NB4 (cell line): ENCODE data around the gene IFFO2.

Source experiments
- DNase-seq: peaks from one replicate; pipeline ENCODE4 v3.0.0; 2010; ENCODE audit warnings: low read depth
- H3K4me3 ChIP-seq: one replicate; pipeline ENCODE4 v1.5.1; 2011; ENCODE audit warnings: mild to moderate bottlenecking, low read depth, low read length, moderate library complexity
- CTCF ChIP-seq: IDR thresholded peaks from one replicate; pipeline ENCODE4 v1.5.1; 2012; ENCODE audit warnings: low read depth, low read length
- MYC ChIP-seq: IDR thresholded peaks from 2 replicates; pipeline ENCODE4 v1.6.1; 2011; ENCODE audit warnings: low read depth, low read length
- POLR2A ChIP-seq: IDR thresholded peaks from 2 replicates; pipeline ENCODE4 v1.6.1; 2011; ENCODE audit warnings: mild to moderate bottlenecking; ENCODE audit not compliant: insufficient read length; ENCODE audit errors: extremely low read depth
- TF ChIP-seq, protein P1 (sequence below): IDR thresholded peaks from 2 replicates; pipeline ENCODE4 v1.6.1; 2011; ENCODE audit warnings: low read depth, low read length

IFFO2 gene

GRCh38 chr1:18912550-18912949, 43.9 kb downstream of the IFFO2 start:
- DNase-seq, result no peak
- no peak for TF ChIP-seq MYC
- TF ChIP-seq POLR2A, result no peak
- TF ChIP-seq, protein P1, sequence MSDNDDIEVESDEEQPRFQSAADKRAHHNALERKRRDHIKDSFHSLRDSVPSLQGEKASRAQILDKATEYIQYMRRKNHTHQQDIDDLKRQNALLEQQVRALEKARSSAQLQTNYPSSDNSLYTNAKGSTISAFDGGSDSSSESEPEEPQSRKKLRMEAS, result no peak
- H3K4me3 ChIP-seq, result no peak overlapping the region

GRCh38 chr1:18908911-18909771, 47.3 kb downstream of the IFFO2 start:
- DNase-seq, result no peak
- TF ChIP-seq, protein P1, result no peak
- no peak for TF ChIP-seq MYC
- no peak for TF ChIP-seq POLR2A
- TF ChIP-seq CTCF, result no peak
- no peak overlapping the region for H3K4me3 ChIP-seq

DNA sequence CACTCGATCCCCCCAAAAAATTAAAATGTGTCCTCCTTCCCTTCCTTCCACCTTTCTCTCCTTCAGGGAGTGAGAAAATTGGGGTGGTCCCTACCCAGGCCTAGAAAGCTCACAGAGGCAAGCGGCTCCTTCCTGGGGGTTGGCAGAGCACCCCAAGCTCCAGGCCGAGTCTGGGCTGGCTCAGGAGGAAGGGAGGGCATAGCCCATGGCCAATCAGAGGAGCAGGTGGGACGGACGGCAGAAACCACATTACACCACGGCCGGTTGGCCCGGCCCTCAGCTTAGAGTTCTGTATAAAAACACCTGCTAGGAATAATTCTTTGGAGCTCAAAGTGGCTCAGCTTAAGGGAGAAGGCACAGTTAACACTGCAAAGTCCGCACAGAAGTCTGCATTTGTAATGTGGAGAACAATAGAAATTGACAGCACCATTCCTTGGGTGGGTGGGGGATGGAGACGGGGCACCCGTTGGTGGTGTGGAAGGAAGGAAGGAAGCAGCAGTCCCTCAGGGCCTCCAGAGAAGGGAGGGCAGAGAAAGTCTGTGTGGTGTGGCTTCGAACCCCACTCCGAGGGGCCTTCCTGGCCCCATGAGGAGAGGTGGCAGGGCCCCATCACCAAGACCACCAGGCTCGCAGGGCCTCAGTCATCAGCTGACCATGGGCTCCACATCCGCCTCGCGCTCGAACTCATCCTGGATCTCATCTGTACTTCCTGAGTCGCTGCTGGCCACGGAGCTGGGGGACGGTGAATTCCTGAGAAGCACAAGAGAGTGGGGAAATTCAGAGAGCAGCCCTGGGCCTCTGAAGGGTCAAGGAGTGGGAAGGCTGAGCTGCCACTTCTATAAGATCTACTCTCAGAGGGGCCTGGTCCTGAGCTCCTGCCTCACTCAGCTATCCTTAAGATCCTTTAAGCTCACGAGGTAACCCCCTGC, 48.3 kb downstream of the IFFO2 start:
- peak overlapping the region; percentile 43 for H3K4me3 ChIP-seq
- peak; percentile 86 for DNase-seq
- TF ChIP-seq MYC (no peak), POLR2A (peak; percentile 43)

DNA sequence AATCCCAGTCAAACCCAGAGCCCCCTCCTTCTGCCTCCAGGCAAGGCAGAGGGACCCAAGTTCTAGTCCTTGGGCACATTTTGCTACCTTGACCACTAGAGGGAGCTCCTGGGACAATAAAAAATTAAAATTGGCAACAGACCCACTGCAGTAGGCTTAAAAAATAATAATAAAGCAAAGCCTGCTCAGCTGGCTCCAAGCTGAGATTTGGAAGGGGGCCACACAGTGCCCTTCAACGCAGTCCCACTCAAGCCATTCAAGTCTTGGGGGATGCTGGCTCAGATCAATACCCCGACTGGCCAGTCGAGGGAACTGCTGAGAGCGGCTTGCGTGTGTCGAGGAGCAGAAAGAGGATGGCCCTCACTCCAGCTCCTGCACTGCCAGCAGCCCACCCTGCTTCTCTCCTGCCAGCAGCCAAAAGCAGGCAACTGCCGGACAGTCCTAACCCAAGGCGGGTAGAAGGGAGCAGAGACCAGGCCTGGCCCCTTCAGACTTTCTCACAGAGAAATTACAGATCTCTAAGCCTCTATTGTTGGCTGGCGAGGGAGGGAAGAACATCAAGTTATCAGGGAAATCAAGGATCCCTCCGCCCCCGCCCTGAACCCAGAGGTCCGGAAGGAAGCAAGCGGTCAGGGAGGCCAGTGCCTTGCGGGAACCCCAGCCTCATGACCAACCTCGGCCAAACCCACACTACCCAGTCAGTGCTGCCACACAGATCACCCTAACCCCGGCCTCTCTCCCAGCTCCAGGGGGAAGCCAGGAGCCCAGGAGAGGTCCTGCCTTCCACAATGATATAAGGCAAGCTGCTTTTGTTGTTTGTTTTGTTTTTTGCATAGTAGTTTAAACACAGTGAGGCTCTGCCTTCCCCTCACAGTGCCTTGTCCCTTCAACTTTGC, 49.2 kb downstream of the IFFO2 start:
- TF ChIP-seq CTCF (peak; percentile 73), POLR2A (no peak)
- TF ChIP-seq, protein P1, result no peak
- H3K4me3 ChIP-seq, result peak overlapping the region; percentile 43
- peak; percentile 73 for DNase-seq

GRCh38 chr1:18903291-18903756, 53.2 kb downstream of the IFFO2 start:
- no peak for DNase-seq
- H3K4me3 ChIP-seq, result peak overlapping the region; percentile 76
- TF ChIP-seq, protein P1, result no peak

GRCh38 chr1:18902523-18903290, 53.8 kb downstream of the IFFO2 start, which contains the start of gene ALDH4A1:
Gene ALDH4A1, minus strand, starts transcription at chr1:18902555. Its CDS starts 32 bp downstream, at chr1:18902523.
- peak; percentile 98 for DNase-seq
- peak within 1 kb of the TSS; percentile 76 for H3K4me3 ChIP-seq
- peak; percentile 60 for TF ChIP-seq POLR2A
- no peak for TF ChIP-seq CTCF
- TF ChIP-seq, protein P1, result peak; percentile 96
- no peak; the same call in 1 of the 2 replicates for TF ChIP-seq MYC
